HG03103 (cell line): ENCODE measurements around the gene CYSLTR2.

Experiments used
- ATAC-seq: cut with Tn5 transposase; IDR thresholded peaks from one replicate; pipeline ENCODE4 v1.9.1; 2021; ENCODE audit warnings: low read depth; ENCODE audit not compliant: unreplicated experiment

CYSLTR2 gene

GRCh38 chr13:48733739-48734335 is 80.1 kb downstream of the CYSLTR2 start:
- ATAC-seq: no peak

- ATAC-seq: no peak
These were observed 81.8 kb downstream of the CYSLTR2 start for GRCh38 chr13:48735571-48735970.

GRCh38 chr13:48737689-48738088 is 84.0 kb downstream of the CYSLTR2 start:
- ATAC-seq: no peak

- no peak for ATAC-seq
These were observed 84.6 kb downstream of the CYSLTR2 start for GRCh38 chr13:48738311-48738710.

- ATAC-seq: no peak
These were observed 85.7 kb downstream of the CYSLTR2 start for GRCh38 chr13:48739386-48739964.

GRCh38 chr13:48741377-48741776 is 87.6 kb downstream of the CYSLTR2 start:
- no peak for ATAC-seq

- no peak for ATAC-seq
These were observed 93.1 kb downstream of the CYSLTR2 start for GRCh38 chr13:48746821-48747220.

- ATAC-seq: no peak
These were observed 95.0 kb downstream of the CYSLTR2 start for GRCh38 chr13:48748681-48749080.

- no peak for ATAC-seq
These were observed 95.4 kb downstream of the CYSLTR2 start for GRCh38 chr13:48749144-48749543.

- ATAC-seq: peak; percentile 85
These were observed 96.2 kb downstream of the CYSLTR2 start for GRCh38 chr13:48749699-48750473.

- no peak for ATAC-seq
These were observed 97.1 kb downstream of the CYSLTR2 start for GRCh38 chr13:48750588-48751383.

GRCh38 chr13:48760626-48761025 is 106.9 kb downstream of the CYSLTR2 start:
- ATAC-seq: no peak
